IMR-90 (cell line): ENCODE measurements around the gene YAE1. TPM values are rescaled to one million over a fixed set of nuclear protein-coding genes. Genes with fewer than 3 reads are reported as not detected.
A peak's percentile ranks its signal among the peaks of the same experiment; 100 is the strongest.

Experiments
- ATAC-seq: fragments of 200-7000 bp; cut with Tn5 transposase; 2 replicates; pipeline ENCODE4 v1.9.1; 2020; ENCODE audit warnings: low read depth, mild to moderate bottlenecking, moderate library complexity
- BruUV-seq: library from RNA; stranded (reverse); fragments of 400-500 nt; replicated peaks from 2 replicates; lab custom pipeline; 2021; lab: Mats Ljungman, UMichigan
- CTCF ChIA-PET: fragments of 300-600 bp; formaldehyde crosslinking; extraction: SDS; loops from one replicate; lab custom pipeline; 2021; ENCODE audit warnings: antibody characterized with exemption; lab: Yijun Ruan, JAX
- POLR2A ChIA-PET: fragments of 300-600 bp; sonication (Branson Sonifier 250); formaldehyde crosslinking; loops from one replicate; lab custom pipeline; 2022; ENCODE audit warnings: antibody characterized with exemption; ENCODE audit not compliant: unreplicated experiment; lab: Charles Lee
- DNase-seq: peaks from one replicate; pipeline ENCODE4 v3.0.0; 2013
- H2AFZ ChIP-seq: replicated peaks from 2 replicates; pipeline ENCODE3; 2013; ENCODE audit warnings: low read length, mild to moderate bottlenecking; ENCODE audit not compliant: poor library complexity
- H2AK5ac ChIP-seq: 2 replicates; pipeline ENCODE4 v1.6.1; 2013; ENCODE audit warnings: low read depth, low read length, inconsistent platforms
- H2AK9ac ChIP-seq: replicated peaks from 2 replicates; pipeline ENCODE3; 2013; ENCODE audit warnings: mild to moderate bottlenecking, low read depth, low read length, moderate library complexity; ENCODE audit not compliant: poor library complexity
- H2BK120ac ChIP-seq: 2 replicates; pipeline ENCODE4 v1.6.1; 2013; ENCODE audit warnings: low read depth, low read length, inconsistent platforms
- H2BK15ac ChIP-seq: 3 replicates; pipeline ENCODE4 v1.6.1; 2013; ENCODE audit warnings: low read depth, low read length, inconsistent platforms
- H2BK20ac ChIP-seq: 2 replicates; pipeline ENCODE4 v1.6.1; 2013; ENCODE audit warnings: low read depth, mild to moderate bottlenecking, inconsistent platforms, low read length, moderate library complexity
- H2BK5ac ChIP-seq: 2 replicates; pipeline ENCODE4 v1.6.1; 2013; ENCODE audit warnings: mild to moderate bottlenecking, low read depth, low read length, inconsistent platforms; ENCODE audit not compliant: poor library complexity, severe bottlenecking
- H3K14ac ChIP-seq: replicated peaks from 2 replicates; pipeline ENCODE4 v1.6.1; 2013; ENCODE audit warnings: low read depth, low read length, inconsistent platforms
- H3K18ac ChIP-seq: 2 replicates; pipeline ENCODE4 v1.6.1; 2013; ENCODE audit warnings: low read depth, low read length, control low read depth
- H3K23ac ChIP-seq: 2 replicates; pipeline ENCODE4 v1.6.1; 2013; ENCODE audit warnings: low read depth, low read length, inconsistent platforms
- H3K27ac ChIP-seq: 2 replicates; pipeline ENCODE4 v1.5.1; 2013; ENCODE audit warnings: mild to moderate bottlenecking, control low read depth, low read length; ENCODE audit not compliant: insufficient read depth
- H3K27me3 ChIP-seq: 2 replicates; pipeline ENCODE4 v1.6.1; 2013; ENCODE audit warnings: low read length; ENCODE audit not compliant: control insufficient read depth, insufficient read depth
- H3K36me3 ChIP-seq: 2 replicates; pipeline ENCODE4 v1.6.1; 2013; ENCODE audit warnings: low read length, mixed read lengths; ENCODE audit not compliant: control insufficient read depth, insufficient read depth
- H3K4ac ChIP-seq: 2 replicates; pipeline ENCODE4 v1.6.1; 2013; ENCODE audit warnings: low read depth, low read length, inconsistent platforms
- H3K4me1 ChIP-seq: 2 replicates; pipeline ENCODE4 v1.6.1; 2013; ENCODE audit warnings: low read length, mixed read lengths; ENCODE audit not compliant: control insufficient read depth, insufficient read depth
- H3K4me2 ChIP-seq: 2 replicates; pipeline ENCODE4 v1.6.1; 2013; ENCODE audit warnings: low read depth, mild to moderate bottlenecking, control low read depth, low read length, moderate library complexity
- H3K4me3 ChIP-seq: 2 replicates; pipeline ENCODE4 v1.5.1; 2013; ENCODE audit warnings: low read depth, mild to moderate bottlenecking, control low read depth, low read length, moderate library complexity; ENCODE audit not compliant: insufficient read depth
- H3K56ac ChIP-seq: 2 replicates; pipeline ENCODE4 v1.6.1; 2013; ENCODE audit warnings: low read length, inconsistent platforms; ENCODE audit not compliant: insufficient read depth; ENCODE audit errors: extremely low read depth
- H3K79me1 ChIP-seq, 2 experiments: 2 replicates each; pipeline ENCODE4 v1.6.1; 2013; ENCODE audit warnings: low read length in 2 of 2, inconsistent platforms in 1 of 2, low read depth in 1 of 2
- H3K9ac ChIP-seq: 2 replicates; pipeline ENCODE4 v1.6.1; 2013; ENCODE audit warnings: low read depth, low read length, control low read depth
- H3K9me1 ChIP-seq: 2 replicates; pipeline ENCODE4 v1.6.1; 2013; ENCODE audit warnings: low read length, inconsistent platforms; ENCODE audit not compliant: insufficient read depth
- H3K9me3 ChIP-seq: 2 replicates; pipeline ENCODE4 v1.6.1; 2013; ENCODE audit warnings: low read length; ENCODE audit not compliant: control insufficient read depth, insufficient read depth
- H4K20me1 ChIP-seq: 2 replicates; pipeline ENCODE4 v1.6.1; 2013; ENCODE audit warnings: low read length, inconsistent platforms; ENCODE audit not compliant: insufficient read depth
- H4K5ac ChIP-seq: 2 replicates; pipeline ENCODE4 v1.6.1; 2013; ENCODE audit warnings: mild to moderate bottlenecking, low read depth, low read length, control low read depth
- H4K8ac ChIP-seq, 2 experiments: 2 replicates each; pipeline ENCODE4 v1.6.1; 2013; ENCODE audit warnings: low read depth in 2 of 2, low read length in 2 of 2, control low read depth in 1 of 2, inconsistent platforms in 1 of 2
- H4K91ac ChIP-seq: 2 replicates; pipeline ENCODE4 v1.6.1; 2013; ENCODE audit warnings: low read depth, low read length, inconsistent platforms; ENCODE audit not compliant: insufficient read depth
- BHLHE40 ChIP-seq: fragments of 150-350 bp; IDR thresholded peaks from 2 replicates; pipeline ENCODE4 v1.6.1; 2016; ENCODE audit warnings: mild to moderate bottlenecking, low read depth, low read length
- CEBPB ChIP-seq: IDR thresholded peaks from 2 replicates; pipeline ENCODE4 v1.6.1; 2012; ENCODE audit warnings: low read depth, low read length, improper control_type of control experiment
- CHD1 ChIP-seq: IDR thresholded peaks from 2 replicates; pipeline ENCODE4 v1.6.1; 2012; ENCODE audit warnings: low read depth, low read length, improper control_type of control experiment
- MAFK ChIP-seq: IDR thresholded peaks from 2 replicates; pipeline ENCODE4 v1.6.1; 2012; ENCODE audit warnings: low read depth, low read length, improper control_type of control experiment
- MAZ ChIP-seq: IDR thresholded peaks from 2 replicates; pipeline ENCODE4 v1.6.1; 2012; ENCODE audit warnings: low read depth, mild to moderate bottlenecking, low read length, improper control_type of control experiment, moderate library complexity, borderline replicate concordance
- MXI1 ChIP-seq: IDR thresholded peaks from 2 replicates; pipeline ENCODE4 v1.6.1; 2012; ENCODE audit warnings: low read depth, mild to moderate bottlenecking, low read length, moderate library complexity, borderline replicate concordance
- NFE2L2 ChIP-seq: fragments of 150-350 bp; IDR thresholded peaks from 2 replicates; pipeline ENCODE4 v1.6.1; 2016; ENCODE audit warnings: low read depth, mild to moderate bottlenecking, low read length
- POLR2A ChIP-seq: IDR thresholded peaks from 2 replicates; pipeline ENCODE4 v1.6.1; 2012; ENCODE audit warnings: mild to moderate bottlenecking, low read depth, low read length
- RAD21 ChIP-seq: IDR thresholded peaks from 2 replicates; pipeline ENCODE4 v1.6.1; 2012; ENCODE audit warnings: low read length, improper control_type of control experiment
- RCOR1 ChIP-seq: IDR thresholded peaks from 2 replicates; pipeline ENCODE4 v1.6.1; 2012; ENCODE audit warnings: mild to moderate bottlenecking, low read length, improper control_type of control experiment; ENCODE audit not compliant: insufficient replicate concordance
- RFX5 ChIP-seq: IDR thresholded peaks from 2 replicates; pipeline ENCODE4 v1.8.0; 2012; ENCODE audit warnings: low read depth, mild to moderate bottlenecking, low read length, moderate library complexity
- SMC3 ChIP-seq: fragments of 150-350 bp; IDR thresholded peaks from 2 replicates; pipeline ENCODE4 v1.6.1; 2016; ENCODE audit warnings: low read depth, mild to moderate bottlenecking, antibody characterized with exemption, low read length, moderate library complexity
- WGBS, 2 experiments: methylation state at CpG; one replicate each; pipeline versions ENCODE4 v1.1.5 to v1.1.7; 2013; ENCODE audit warnings: missing lambda C conversion rate in 2 of 2; ENCODE audit not compliant: insufficient read length in 1 of 2; ENCODE audit errors: extremely low coverage in 2 of 2; 5-methylcytosine and 5-hydroxymethylcytosine counted together
- dilution Hi-C: fragments of 300-500 bp; cut with HindIII; formaldehyde crosslinking; loops from one replicate; pipeline ENCODE4 v1.14.3; 2018; ENCODE audit warnings: low sequenced_read_pairs; ENCODE audit not compliant: unreplicated experiment
- in situ Hi-C: fragments of 300-500 bp; cut with MboI; formaldehyde crosslinking; loops from 3 replicates; pipeline ENCODE4 v1.14.3; 2019; ENCODE audit warnings: low sequenced_read_pairs, inconsistent platforms, mixed read lengths
- intact Hi-C: fragments of 100-400 bp; cut with micrococcal nuclease; formaldehyde crosslinking; loops from 2 replicates; pipeline ENCODE4 v1.10.0; 2022
- polyA plus RNA-seq, 3 experiments: library from polyadenylated mRNA; depleted of rRNA; stranded (reverse); fragments of >200 nt; gene quantifications; 2 replicates each; pipeline ENCODE4 v1.2.3, GENCODE V29; 2012; ENCODE audit warnings: low replicate concordance in 1 of 3
- total RNA-seq: library from RNA; depleted of rRNA; stranded (reverse); fragments of >200 nt; gene quantifications from 2 replicates; pipeline ENCODE4 v1.2.3, GENCODE V29; 2012
- TF ChIP-seq, protein P1 (sequence below): fragments of 150-350 bp; IDR thresholded peaks from 2 replicates; pipeline ENCODE4 v1.6.1; 2016; ENCODE audit warnings: low read depth, mild to moderate bottlenecking, low read length, moderate library complexity, borderline replicate concordance
- TF ChIP-seq, protein P2 (sequence below): fragments of 150-350 bp; IDR thresholded peaks from 2 replicates; pipeline ENCODE4 v1.6.1; 2017; ENCODE audit warnings: mild to moderate bottlenecking, antibody characterized with exemption, low read length, low read depth
- TF ChIP-seq, protein P3 (sequence below): conservative IDR thresholded peaks from 2 replicates; pipeline ENCODE4 v1.5.1; 2012; ENCODE audit warnings: mild to moderate bottlenecking, low read depth, low read length, improper control_type of control experiment

The YAE1 gene
- total and polyA plus RNA-seq, 2 of the 4 experiments (the other 2 are of a cell fraction) = 28.6 to 36.7 TPM

DNA sequence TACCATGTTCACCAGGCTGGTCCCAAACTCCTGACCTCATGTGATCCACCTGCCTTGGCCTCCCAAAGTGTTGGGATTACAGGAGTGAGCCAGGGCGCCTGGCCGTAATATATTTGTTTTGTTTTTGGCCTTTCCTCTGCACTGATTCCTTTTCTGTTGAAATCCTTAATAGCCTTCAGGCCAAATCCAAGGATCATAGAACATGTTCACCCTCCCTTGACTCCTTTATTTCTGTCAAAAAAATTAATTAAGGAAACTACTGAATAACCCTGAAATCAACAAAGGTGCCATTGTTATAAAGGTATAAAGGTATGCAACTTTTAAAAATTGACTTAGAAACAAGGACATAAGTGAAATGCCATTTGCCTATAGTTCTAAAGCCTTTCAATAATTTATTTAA is 41.7 kb downstream of the YAE1 start:
- Histone ChIP-seq H2BK5ac (no peak overlapping the region), H2BK20ac (no peak overlapping the region), H4K5ac (no peak overlapping the region), H3K36me3 (no peaks in the 10 kb centered on the region), H3K14ac (no peak overlapping the region), H3K9me1 (0 out of 2 replicates have a peak, but pooled peaks cover under 1% of the 10 kb centered on the region), H3K18ac (no peak overlapping the region), H3K4me1 (peaks cover 10% of the 10 kb centered on the region), H3K23ac (no peak overlapping the region), H3K9me3 (no peaks in the 10 kb centered on the region), H2BK15ac (no peak overlapping the region), H3K4me2 (no peak overlapping the region), H4K91ac (no peak overlapping the region), H2AK9ac (no peak overlapping the region), H3K27ac (no peak overlapping the region), H3K79me1 (peaks cover 0 to 6% of the 10 kb centered on the region in 2 experiments; a peak in 1 of 4 replicates), H3K9ac (no peak overlapping the region), H2AK5ac (no peak overlapping the region), H4K20me1 (no peaks in the 10 kb centered on the region), H3K56ac (no peak overlapping the region), H4K8ac (no peak overlapping the region), H3K4ac (no peak overlapping the region), H2AFZ (no peak overlapping the region), H3K4me3 (no peak overlapping the region), H3K27me3 (no peaks in the 10 kb centered on the region), H2BK120ac (peak overlapping the region; percentile 22; the same call in 1 of the 2 replicates)
- POLR2A ChIA-PET = no interaction called here
- intact Hi-C loops (no loop called here), dilution Hi-C loops (no loop called here), in situ Hi-C loops (no loop called here)
- no peak for DNase-seq
- BruUV-seq = no TSS peak
- WGBS, 2 experiments = no CpG with 5 or more reads among the region's 2 CpGs
- TF ChIP-seq SMC3 (no peak), RCOR1 (no peak), POLR2A (no peak), BHLHE40 (no peak), MXI1 (no peak), CHD1 (no peak), NFE2L2 (no peak), MAZ (no peak), MAFK (no peak), RFX5 (no peak), RAD21 (no peak), CEBPB (no peak)
- TF ChIP-seq, protein P1, sequence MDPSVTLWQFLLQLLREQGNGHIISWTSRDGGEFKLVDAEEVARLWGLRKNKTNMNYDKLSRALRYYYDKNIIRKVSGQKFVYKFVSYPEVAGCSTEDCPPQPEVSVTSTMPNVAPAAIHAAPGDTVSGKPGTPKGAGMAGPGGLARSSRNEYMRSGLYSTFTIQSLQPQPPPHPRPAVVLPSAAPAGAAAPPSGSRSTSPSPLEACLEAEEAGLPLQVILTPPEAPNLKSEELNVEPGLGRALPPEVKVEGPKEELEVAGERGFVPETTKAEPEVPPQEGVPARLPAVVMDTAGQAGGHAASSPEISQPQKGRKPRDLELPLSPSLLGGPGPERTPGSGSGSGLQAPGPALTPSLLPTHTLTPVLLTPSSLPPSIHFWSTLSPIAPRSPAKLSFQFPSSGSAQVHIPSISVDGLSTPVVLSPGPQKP = no peak
- TF ChIP-seq, protein P2, sequence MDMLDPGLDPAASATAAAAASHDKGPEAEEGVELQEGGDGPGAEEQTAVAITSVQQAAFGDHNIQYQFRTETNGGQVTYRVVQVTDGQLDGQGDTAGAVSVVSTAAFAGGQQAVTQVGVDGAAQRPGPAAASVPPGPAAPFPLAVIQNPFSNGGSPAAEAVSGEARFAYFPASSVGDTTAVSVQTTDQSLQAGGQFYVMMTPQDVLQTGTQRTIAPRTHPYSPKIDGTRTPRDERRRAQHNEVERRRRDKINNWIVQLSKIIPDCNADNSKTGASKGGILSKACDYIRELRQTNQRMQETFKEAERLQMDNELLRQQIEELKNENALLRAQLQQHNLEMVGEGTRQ = no peak
- TF ChIP-seq, protein P3, sequence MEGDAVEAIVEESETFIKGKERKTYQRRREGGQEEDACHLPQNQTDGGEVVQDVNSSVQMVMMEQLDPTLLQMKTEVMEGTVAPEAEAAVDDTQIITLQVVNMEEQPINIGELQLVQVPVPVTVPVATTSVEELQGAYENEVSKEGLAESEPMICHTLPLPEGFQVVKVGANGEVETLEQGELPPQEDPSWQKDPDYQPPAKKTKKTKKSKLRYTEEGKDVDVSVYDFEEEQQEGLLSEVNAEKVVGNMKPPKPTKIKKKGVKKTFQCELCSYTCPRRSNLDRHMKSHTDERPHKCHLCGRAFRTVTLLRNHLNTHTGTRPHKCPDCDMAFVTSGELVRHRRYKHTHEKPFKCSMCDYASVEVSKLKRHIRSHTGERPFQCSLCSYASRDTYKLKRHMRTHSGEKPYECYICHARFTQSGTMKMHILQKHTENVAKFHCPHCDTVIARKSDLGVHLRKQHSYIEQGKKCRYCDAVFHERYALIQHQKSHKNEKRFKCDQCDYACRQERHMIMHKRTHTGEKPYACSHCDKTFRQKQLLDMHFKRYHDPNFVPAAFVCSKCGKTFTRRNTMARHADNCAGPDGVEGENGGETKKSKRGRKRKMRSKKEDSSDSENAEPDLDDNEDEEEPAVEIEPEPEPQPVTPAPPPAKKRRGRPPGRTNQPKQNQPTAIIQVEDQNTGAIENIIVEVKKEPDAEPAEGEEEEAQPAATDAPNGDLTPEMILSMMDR = no peak
- no peak for ATAC-seq
- CTCF ChIA-PET = no interaction called here
